Measurements from ENCODE around the gene TNRC6B. TPM values are rescaled to one million over a fixed set of nuclear protein-coding genes. Genes with fewer than 3 reads are reported as not detected.

Gene TNRC6B
- total RNA-seq, 1 experiment from 2014 or later: 50.4 TPM

DNA sequence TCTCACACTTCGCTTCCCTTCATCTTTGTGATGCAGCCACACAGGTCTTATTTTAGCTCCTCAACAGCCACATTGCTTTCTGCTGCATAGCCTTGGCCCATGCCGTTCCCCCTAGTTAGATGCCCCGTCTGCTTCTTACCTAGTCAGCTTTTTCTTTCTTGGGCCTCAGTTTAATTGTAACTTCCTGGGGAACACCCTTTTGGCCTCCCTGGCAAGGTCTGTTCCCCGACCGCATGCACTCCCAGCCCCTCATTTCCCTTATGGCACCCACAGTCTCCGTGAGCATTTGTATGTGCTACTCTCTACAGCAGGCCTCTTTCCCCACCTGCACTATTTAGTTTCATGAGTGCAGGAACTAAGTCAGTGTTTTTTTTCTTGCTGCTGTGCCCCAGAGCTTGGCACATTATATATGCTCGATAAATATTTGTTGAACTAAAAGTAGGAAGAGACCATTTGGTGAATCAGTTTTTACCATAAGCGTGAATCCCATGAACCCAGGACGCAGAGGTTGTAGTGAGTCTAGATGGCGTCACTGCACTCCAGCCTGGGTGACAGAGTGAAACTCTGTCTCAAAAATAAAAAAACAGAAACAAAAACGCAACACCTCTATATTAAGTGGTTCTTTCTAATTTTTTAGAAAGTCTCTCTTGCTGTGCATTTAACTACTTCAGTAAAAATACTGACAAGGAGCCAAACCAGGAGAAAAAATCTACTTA, 38.5 kb downstream of the TNRC6B start:
- POLR2A ChIA-PET: interaction anchor here (0.5 to 1.0 kb wide), 2 partner anchors 35 to 805 kb away, joined by 3 read pairs; no protein-coding TSS in a partner anchor
- Mint-ChIP-seq H3K9me3 (no peaks in the 10 kb centered on the region), H3K4me3 (no peak overlapping the region), H3K4me1 (peaks cover 76% of the 10 kb centered on the region), H3K27ac (peak overlapping the region; percentile 85), H3K36me3 (no peaks in the 10 kb centered on the region), H3K27me3 (ENCODE audit: low read depth) (no peaks in the 10 kb centered on the region)
- DNase-seq (ENCODE audit: low spot score) (no peak), ATAC-seq (peak; percentile 34)
- CTCF ChIA-PET: interaction anchor here (1.8 kb wide), 1 partner anchor 23 kb away, joined by 5 read pairs; no protein-coding TSS in a partner anchor
- no peak for TF ChIP-seq MYBL2 (CRISPR knock-in tag; IDR thresholded peaks at IDR 0.05)
- TF ChIP-seq, protein P1, sequence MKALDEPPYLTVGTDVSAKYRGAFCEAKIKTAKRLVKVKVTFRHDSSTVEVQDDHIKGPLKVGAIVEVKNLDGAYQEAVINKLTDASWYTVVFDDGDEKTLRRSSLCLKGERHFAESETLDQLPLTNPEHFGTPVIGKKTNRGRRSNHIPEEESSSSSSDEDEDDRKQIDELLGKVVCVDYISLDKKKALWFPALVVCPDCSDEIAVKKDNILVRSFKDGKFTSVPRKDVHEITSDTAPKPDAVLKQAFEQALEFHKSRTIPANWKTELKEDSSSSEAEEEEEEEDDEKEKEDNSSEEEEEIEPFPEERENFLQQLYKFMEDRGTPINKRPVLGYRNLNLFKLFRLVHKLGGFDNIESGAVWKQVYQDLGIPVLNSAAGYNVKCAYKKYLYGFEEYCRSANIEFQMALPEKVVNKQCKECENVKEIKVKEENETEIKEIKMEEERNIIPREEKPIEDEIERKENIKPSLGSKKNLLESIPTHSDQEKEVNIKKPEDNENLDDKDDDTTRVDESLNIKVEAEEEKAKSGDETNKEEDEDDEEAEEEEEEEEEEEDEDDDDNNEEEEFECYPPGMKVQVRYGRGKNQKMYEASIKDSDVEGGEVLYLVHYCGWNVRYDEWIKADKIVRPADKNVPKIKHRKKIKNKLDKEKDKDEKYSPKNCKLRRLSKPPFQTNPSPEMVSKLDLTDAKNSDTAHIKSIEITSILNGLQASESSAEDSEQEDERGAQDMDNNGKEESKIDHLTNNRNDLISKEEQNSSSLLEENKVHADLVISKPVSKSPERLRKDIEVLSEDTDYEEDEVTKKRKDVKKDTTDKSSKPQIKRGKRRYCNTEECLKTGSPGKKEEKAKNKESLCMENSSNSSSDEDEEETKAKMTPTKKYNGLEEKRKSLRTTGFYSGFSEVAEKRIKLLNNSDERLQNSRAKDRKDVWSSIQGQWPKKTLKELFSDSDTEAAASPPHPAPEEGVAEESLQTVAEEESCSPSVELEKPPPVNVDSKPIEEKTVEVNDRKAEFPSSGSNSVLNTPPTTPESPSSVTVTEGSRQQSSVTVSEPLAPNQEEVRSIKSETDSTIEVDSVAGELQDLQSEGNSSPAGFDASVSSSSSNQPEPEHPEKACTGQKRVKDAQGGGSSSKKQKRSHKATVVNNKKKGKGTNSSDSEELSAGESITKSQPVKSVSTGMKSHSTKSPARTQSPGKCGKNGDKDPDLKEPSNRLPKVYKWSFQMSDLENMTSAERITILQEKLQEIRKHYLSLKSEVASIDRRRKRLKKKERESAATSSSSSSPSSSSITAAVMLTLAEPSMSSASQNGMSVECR (CRISPR knock-in tag; IDR thresholded peaks at IDR 0.05; ENCODE audit: borderline replicate concordance): no peak
- TF ChIP-seq PRRX2 (CRISPR knock-in tag; IDR thresholded peaks at IDR 0.05): no peak
- TF ChIP-seq, protein P2, sequence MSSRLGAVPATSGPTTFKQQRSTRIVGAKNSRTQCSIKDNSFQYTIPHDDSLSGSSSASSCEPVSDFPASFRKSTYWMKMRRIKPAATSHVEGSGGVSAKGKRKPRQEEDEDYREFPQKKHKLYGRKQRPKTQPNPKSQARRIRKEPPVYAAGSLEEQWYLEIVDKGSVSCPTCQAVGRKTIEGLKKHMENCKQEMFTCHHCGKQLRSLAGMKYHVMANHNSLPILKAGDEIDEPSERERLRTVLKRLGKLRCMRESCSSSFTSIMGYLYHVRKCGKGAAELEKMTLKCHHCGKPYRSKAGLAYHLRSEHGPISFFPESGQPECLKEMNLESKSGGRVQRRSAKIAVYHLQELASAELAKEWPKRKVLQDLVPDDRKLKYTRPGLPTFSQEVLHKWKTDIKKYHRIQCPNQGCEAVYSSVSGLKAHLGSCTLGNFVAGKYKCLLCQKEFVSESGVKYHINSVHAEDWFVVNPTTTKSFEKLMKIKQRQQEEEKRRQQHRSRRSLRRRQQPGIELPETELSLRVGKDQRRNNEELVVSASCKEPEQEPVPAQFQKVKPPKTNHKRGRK (CRISPR knock-in tag; IDR thresholded peaks at IDR 0.05; ENCODE audit: borderline replicate concordance): no peak
- no peak for TF ChIP-seq SMAD3 (CRISPR knock-in tag; IDR thresholded peaks at IDR 0.05; ENCODE audit: borderline replicate concordance)
- no peak for TF ChIP-seq NR1H2 (CRISPR knock-in tag; IDR thresholded peaks at IDR 0.05)
- TF ChIP-seq ZNF671 (CRISPR knock-in tag; IDR thresholded peaks at IDR 0.05): no peak
- no peak for TF ChIP-seq FOXP1 (CRISPR knock-in tag; IDR thresholded peaks at IDR 0.05; ENCODE audit: borderline replicate concordance)
- no peak for TF ChIP-seq ZNF138 (CRISPR knock-in tag; conservative IDR thresholded peaks at IDR 0.05)
- TF ChIP-seq FOXJ3 (CRISPR knock-in tag; IDR thresholded peaks at IDR 0.05; ENCODE audit: borderline replicate concordance): no peak
- no peak for TF ChIP-seq RELA (CRISPR knock-in tag; IDR thresholded peaks at IDR 0.05; ENCODE audit: borderline replicate concordance)
- no peak for TF ChIP-seq NFATC4 (CRISPR knock-in tag; IDR thresholded peaks at IDR 0.05)
- TF ChIP-seq, protein P3, sequence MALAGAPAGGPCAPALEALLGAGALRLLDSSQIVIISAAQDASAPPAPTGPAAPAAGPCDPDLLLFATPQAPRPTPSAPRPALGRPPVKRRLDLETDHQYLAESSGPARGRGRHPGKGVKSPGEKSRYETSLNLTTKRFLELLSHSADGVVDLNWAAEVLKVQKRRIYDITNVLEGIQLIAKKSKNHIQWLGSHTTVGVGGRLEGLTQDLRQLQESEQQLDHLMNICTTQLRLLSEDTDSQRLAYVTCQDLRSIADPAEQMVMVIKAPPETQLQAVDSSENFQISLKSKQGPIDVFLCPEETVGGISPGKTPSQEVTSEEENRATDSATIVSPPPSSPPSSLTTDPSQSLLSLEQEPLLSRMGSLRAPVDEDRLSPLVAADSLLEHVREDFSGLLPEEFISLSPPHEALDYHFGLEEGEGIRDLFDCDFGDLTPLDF (CRISPR knock-in tag; IDR thresholded peaks at IDR 0.05): no peak
- TF ChIP-seq, protein P4, sequence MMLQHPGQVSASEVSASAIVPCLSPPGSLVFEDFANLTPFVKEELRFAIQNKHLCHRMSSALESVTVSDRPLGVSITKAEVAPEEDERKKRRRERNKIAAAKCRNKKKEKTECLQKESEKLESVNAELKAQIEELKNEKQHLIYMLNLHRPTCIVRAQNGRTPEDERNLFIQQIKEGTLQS (CRISPR knock-in tag; conservative IDR thresholded peaks at IDR 0.05): no peak
- TF ChIP-seq NR3C1 (CRISPR knock-in tag; conservative IDR thresholded peaks at IDR 0.05; ENCODE audit: low read depth): no peak
- no peak for TF ChIP-seq ZNF423 (CRISPR knock-in tag; IDR thresholded peaks at IDR 0.05)
- no peak for TF ChIP-seq EMX1 (CRISPR knock-in tag; IDR thresholded peaks at IDR 0.05)
- TF ChIP-seq, protein P5, sequence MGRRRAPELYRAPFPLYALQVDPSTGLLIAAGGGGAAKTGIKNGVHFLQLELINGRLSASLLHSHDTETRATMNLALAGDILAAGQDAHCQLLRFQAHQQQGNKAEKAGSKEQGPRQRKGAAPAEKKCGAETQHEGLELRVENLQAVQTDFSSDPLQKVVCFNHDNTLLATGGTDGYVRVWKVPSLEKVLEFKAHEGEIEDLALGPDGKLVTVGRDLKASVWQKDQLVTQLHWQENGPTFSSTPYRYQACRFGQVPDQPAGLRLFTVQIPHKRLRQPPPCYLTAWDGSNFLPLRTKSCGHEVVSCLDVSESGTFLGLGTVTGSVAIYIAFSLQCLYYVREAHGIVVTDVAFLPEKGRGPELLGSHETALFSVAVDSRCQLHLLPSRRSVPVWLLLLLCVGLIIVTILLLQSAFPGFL (CRISPR knock-in tag; IDR thresholded peaks at IDR 0.05; ENCODE audit: borderline replicate concordance): no peak
- TF ChIP-seq ZNF317 (CRISPR knock-in tag; IDR thresholded peaks at IDR 0.05; ENCODE audit: borderline replicate concordance, low read depth): no peak
